ENCODE measurements around the gene OR7G2. TPM values are rescaled to one million over a fixed set of nuclear protein-coding genes. Genes with fewer than 3 reads are reported as not detected.

Gene OR7G2
- total RNA-seq, 2 experiments from 2014 or later = not detected

DNA sequence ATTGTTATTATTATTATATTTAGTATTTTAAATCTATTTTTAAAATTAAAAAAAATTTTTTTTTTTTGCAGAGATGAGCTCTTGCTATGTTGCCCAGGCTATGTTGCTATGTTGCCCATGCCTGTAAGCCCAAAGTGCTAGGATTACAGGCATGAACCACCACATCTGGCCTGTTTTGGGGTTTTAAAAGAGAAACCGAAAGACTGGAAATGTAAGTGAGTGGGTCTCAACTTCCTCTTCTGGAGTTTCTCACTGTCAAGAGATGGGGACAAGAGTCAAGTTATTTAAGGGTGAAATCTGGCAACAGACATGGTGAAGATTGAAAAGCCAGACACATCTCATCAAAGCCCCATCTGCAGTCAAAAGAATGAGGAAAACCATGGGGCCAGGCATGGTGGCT is 23.7 kb upstream of the OR7G2 start:
- H3K4me1 Mint-ChIP-seq (ENCODE audit: low read depth) = no peaks in the 10 kb centered on the region
- no peak overlapping the region for H3K4me3 ChIP-seq (ENCODE audit: low read length)
- intact Hi-C loops (cut with DNase I, micrococcal nuclease) = no loop called here
- DNase-seq = peak in 1 of 14 experiments; percentile 11
- peaks cover 32% of the 10 kb centered on the region for H3K27me3 Mint-ChIP-seq
- no peaks in the 10 kb centered on the region for H3K9me3 Mint-ChIP-seq
- no peak for ATAC-seq (ENCODE audit: poor library complexity)
- CTCF ChIA-PET = no interaction called here
- no peaks in the 10 kb centered on the region for H3K4me1 ChIP-seq (ENCODE audit: insufficient read depth, low read length)
- H3K27ac Mint-ChIP-seq = no peak overlapping the region
- no peaks in the 10 kb centered on the region for H3K9me3 ChIP-seq (ENCODE audit: control insufficient read depth in 1 of 2, insufficient read depth in 1 of 2, low read length in 2 of 2)
- H3K27ac ChIP-seq (ENCODE audit: low read depth in 1 of 2, low read length in 2 of 2) = no peak overlapping the region
- H3K4me3 Mint-ChIP-seq = no peak overlapping the region
- POLR2A ChIA-PET = no interaction called here
- no peaks in the 10 kb centered on the region for H3K36me3 Mint-ChIP-seq (ENCODE audit: low read depth)
- no peaks in the 10 kb centered on the region for H3K36me3 ChIP-seq (ENCODE audit: insufficient read depth, low read length)
- TF ChIP-seq, protein P1, sequence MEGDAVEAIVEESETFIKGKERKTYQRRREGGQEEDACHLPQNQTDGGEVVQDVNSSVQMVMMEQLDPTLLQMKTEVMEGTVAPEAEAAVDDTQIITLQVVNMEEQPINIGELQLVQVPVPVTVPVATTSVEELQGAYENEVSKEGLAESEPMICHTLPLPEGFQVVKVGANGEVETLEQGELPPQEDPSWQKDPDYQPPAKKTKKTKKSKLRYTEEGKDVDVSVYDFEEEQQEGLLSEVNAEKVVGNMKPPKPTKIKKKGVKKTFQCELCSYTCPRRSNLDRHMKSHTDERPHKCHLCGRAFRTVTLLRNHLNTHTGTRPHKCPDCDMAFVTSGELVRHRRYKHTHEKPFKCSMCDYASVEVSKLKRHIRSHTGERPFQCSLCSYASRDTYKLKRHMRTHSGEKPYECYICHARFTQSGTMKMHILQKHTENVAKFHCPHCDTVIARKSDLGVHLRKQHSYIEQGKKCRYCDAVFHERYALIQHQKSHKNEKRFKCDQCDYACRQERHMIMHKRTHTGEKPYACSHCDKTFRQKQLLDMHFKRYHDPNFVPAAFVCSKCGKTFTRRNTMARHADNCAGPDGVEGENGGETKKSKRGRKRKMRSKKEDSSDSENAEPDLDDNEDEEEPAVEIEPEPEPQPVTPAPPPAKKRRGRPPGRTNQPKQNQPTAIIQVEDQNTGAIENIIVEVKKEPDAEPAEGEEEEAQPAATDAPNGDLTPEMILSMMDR (IDR thresholded peaks at IDR 0.05) = no peak
- H3K27me3 ChIP-seq (ENCODE audit: control insufficient read depth in 1 of 2, insufficient read depth in 2 of 2, low read length in 2 of 2) = peaks cover 6 to 9% of the 10 kb centered on the region in 2 experiments

- no peak overlapping the region for H3K27ac ChIP-seq (ENCODE audit: low read depth in 1 of 2, low read length in 2 of 2)
- Mint-ChIP-seq H3K36me3 (ENCODE audit: low read depth) (no peaks in the 10 kb centered on the region), H3K27ac (no peak overlapping the region), H3K9me3 (no peaks in the 10 kb centered on the region), H3K4me1 (ENCODE audit: low read depth) (no peaks in the 10 kb centered on the region), H3K27me3 (peaks cover 40% of the 10 kb centered on the region), H3K4me3 (no peak overlapping the region)
- ATAC-seq (ENCODE audit: poor library complexity) = no peak
- no peak for DNase-seq
- intact Hi-C loops (cut with DNase I, micrococcal nuclease) = no loop called here
- POLR2A ChIA-PET = no interaction called here
- H3K27me3 ChIP-seq (ENCODE audit: control insufficient read depth in 1 of 2, insufficient read depth in 2 of 2, low read length in 2 of 2) = peaks cover 6 to 9% of the 10 kb centered on the region in 2 experiments
- H3K4me1 ChIP-seq (ENCODE audit: insufficient read depth, low read length) = no peaks in the 10 kb centered on the region
- CTCF ChIA-PET = no interaction called here
- H3K36me3 ChIP-seq (ENCODE audit: insufficient read depth, low read length) = no peaks in the 10 kb centered on the region
- TF ChIP-seq, protein P1 (IDR thresholded peaks at IDR 0.05) = no peak
- no peak overlapping the region for H3K4me3 ChIP-seq (ENCODE audit: low read length)
- no peaks in the 10 kb centered on the region for H3K9me3 ChIP-seq (ENCODE audit: control insufficient read depth in 1 of 2, insufficient read depth in 1 of 2, low read length in 2 of 2)
Measured at GRCh38 chr19:9128171-9128570, 20.9 kb upstream of the OR7G2 start.

DNA sequence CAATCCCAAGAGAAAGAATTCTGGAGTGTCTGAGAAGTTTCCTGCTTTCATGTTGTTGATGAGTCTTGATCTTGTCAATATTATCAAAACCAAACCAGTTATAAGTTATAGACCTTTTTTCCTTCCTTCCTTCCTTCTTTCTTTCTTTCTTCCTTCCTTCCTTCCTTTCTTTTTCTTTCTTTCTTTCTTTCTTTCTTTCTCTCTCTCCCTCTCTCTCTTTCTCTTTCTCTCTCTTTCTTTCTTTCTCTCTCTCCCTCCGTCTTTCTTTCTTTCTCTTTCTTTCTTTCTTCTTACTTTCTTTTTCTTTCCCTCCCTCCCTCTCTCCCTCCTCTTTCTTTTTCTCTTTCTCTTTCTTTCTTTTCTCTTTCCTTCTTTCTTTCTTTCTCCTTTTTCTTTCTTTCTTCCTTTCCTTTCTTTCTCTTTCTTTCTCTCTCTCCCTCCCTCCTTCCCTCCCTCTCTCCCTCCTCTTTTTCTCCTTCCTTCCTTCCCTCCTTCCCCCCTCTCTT is 19.7 kb upstream of the OR7G2 start, which contains the start of gene OR7G3:
Gene OR7G3, minus strand, starts transcription at position 51 of the 506 bp plus-strand sequence. Its CDS starts 0 bp downstream, at position 51.
- DNase-seq = no peak
- Histone ChIP-seq H3K4me3 (ENCODE audit: low read length) (no peak within 1 kb of the TSS), H3K27me3 (ENCODE audit: control insufficient read depth in 1 of 2, insufficient read depth in 2 of 2, low read length in 2 of 2) (peaks cover 6 to 9% of the 10 kb centered on the region in 2 experiments), H3K27ac (ENCODE audit: low read depth in 1 of 2, low read length in 2 of 2) (no peak within 1 kb of the TSS), H3K4me1 (ENCODE audit: insufficient read depth, low read length) (no peaks in the 10 kb centered on the region), H3K9me3 (ENCODE audit: control insufficient read depth in 1 of 2, insufficient read depth in 1 of 2, low read length in 2 of 2) (no peaks in the 10 kb centered on the region), H3K36me3 (ENCODE audit: insufficient read depth, low read length) (no peaks in the 10 kb centered on the region)
- intact Hi-C loops (cut with DNase I, micrococcal nuclease) = no loop called here
- ChIA-PET POLR2A (no interaction called here), CTCF (no interaction called here)
- Mint-ChIP-seq H3K27me3 (peaks cover 43% of the 10 kb centered on the region), H3K4me1 (ENCODE audit: low read depth) (no peaks in the 10 kb centered on the region), H3K9me3 (no peaks in the 10 kb centered on the region), H3K4me3 (no peak within 1 kb of the TSS), H3K36me3 (ENCODE audit: low read depth) (no peaks in the 10 kb centered on the region), H3K27ac (no peak within 1 kb of the TSS)
- no peak for ATAC-seq (ENCODE audit: poor library complexity)
- TF ChIP-seq, protein P1 (IDR thresholded peaks at IDR 0.05) = no peak
